HG03045 (cell line): Measurements from ENCODE around the gene SLC24A3.

Experiments used
- ATAC-seq: cut with Tn5 transposase; IDR thresholded peaks from one replicate; pipeline ENCODE4 v1.9.1; 2021; ENCODE audit warnings: mild to moderate bottlenecking, moderate library complexity; ENCODE audit not compliant: unreplicated experiment

Gene SLC24A3

GRCh38 chr20:19692685-19693119, 480.3 kb downstream of the SLC24A3 start:
- ATAC-seq = no peak

DNA sequence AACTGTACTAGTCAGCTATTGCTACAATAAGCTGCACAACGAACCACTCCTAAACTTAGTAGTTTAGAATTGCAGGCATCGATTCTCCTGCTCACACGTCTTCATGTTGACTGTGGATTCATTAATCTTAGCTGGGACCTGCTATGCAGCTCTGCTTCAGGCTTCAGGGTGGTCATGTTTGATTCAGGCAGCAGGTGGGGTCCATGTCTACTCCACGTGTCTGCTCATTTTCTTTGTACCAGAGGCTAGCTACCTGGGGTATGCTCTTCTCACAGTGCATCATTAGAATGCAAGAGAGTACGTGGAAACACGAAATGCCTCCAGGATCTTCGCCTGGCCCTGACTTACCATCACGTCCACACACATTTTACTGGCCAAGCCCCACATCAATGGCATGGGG, 481.1 kb downstream of the SLC24A3 start:
- no peak for ATAC-seq

- ATAC-seq = no peak
Measured at GRCh38 chr20:19695081-19695480, 482.6 kb downstream of the SLC24A3 start.

DNA sequence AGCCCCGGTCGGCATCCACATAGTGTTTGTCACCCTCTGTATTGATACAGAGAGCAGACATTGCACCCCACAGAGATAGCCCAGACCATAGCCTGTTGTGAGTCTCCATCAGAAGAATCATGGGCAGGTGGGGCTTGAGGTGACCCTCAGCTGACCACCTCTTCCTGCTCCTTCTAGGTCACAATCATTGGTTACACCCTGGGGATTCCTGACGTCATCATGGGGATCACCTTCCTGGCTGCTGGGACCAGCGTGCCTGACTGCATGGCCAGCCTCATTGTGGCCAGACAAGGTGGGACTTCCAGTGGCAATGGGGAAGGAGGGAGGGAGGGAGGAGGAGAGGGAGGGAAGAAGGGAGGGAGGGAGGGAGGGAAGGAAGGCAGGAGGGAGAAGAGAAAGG, 484.2 kb downstream of the SLC24A3 start:
- no peak for ATAC-seq

GRCh38 chr20:19697415-19697814, 485.0 kb downstream of the SLC24A3 start:
- ATAC-seq = no peak

DNA sequence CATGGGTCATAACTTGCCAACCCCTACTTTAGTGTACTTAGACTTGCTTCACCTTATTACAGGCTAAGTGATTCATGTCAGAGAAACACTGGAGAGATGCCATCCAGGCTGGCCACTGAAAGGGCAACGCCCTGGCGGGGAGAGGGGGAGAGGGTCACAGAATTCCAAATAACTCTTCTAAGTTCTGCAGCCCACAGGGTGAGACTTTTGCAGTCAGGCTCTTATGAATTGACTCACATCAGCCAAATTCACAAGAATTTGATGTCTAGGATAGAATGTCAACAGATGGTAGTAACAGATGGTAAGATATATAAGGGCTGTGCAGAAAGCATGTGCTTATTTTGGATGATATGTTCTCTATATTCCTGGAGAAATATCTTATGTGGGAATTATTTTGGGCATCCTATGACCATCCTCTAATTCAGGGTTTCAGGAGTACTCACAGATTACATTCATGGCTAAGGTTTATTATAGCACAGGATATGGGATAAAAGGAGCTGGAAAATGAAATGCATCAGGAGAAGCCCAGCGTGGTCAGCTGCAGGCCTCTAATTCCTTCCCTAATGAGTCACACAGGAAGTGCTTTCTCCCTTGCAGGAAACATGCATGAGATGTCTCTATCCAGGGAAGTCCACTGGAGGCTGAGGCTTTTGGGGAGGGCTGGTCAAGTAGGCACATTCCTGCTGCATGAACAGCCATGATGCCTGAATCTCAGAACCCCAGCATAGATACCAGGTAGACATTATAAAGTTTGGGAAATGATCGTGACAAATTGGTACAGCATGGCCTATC, 486.9 kb downstream of the SLC24A3 start:
- ATAC-seq = no peak

DNA sequence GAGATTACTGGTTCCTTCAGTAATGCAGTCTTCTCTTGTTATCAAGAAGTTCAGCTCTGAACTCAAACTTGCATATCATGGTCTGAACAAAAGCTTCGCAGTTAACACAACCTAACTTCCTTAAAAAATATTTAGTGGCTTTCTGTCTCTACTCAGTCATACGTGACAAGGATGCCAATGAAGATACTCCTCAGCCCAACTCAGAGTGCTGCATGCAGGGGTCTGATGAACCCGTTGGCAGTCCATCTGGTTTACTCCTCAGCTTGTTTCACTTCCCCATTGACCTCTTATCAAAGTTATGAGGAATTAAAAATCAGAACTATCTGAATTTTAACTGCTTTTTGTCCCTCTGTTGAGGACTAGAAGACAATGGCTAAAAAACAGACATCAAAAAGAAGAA, 489.0 kb downstream of the SLC24A3 start:
- ATAC-seq = no peak

DNA sequence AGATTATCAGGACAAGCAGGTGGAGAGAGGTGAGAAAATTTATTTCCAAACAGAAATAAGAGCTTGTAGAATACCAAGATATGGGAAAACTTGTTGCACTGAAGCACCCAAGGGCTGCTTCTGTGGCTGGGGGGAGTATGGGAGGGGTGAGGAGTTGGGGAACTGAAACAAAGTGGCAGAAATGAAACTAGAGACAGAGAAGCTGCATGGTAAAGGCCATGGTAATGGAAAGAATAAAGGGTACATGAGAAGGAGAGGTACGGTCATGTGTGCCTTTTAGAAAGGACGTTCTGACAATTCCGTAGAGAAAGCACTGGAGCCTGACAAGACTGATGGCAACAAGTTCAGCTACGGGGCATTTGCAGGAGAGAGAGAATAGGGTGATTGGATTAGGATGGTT, 494.0 kb downstream of the SLC24A3 start:
- ATAC-seq = no peak

GRCh38 chr20:19709635-19710335, 497.3 kb downstream of the SLC24A3 start:
- ATAC-seq = no peak

DNA sequence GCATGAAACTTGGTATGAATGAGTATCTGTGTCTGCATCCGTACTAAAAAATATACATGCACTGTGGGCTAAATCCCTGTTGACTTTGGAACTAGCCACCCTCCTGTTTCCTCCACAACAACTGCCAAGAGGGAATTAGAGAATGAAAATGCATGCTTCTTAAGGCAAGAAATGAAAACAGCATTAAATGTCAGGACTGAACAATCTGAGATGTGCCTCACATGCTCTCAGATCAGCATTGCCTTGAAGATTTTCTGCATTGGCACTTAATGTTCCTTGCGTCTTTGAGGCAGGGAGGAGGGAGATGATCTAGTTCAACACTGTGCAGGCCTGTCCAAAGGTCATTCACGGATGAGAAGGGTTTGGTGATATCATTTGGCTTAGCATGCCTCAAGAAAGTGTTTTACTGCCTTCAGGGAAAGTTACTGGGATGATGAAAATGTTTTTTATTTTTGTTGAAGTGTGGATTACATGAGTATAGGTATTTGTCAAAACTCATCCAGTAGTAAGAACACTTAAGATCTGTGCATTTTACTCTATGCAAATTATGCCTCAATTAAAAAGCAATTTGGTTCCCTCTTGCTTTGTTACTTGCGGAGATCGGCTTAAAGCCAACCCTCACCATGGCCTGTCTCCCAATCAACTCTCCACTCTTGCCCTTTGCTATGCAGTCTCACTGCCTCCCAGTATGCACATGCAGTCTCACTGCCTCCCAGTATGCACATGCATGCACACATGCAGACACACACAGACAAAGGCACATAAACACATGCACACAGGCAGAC, 498.1 kb downstream of the SLC24A3 start:
- no peak for ATAC-seq

DNA sequence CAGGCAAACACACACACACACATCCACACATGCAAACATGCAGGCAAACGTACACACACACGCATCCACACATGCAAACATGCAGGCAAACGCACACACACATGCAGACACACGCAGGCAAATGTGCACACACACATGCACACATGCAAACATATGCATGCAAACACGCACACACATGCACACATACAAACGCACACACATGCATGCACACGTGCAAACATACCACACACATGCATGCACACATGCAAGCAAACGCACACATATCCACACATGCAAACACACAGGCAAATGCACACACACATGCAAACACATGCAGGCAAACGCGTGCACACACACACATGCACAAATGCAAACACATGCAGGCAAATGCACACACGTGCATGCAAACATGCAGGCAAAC, 498.7 kb downstream of the SLC24A3 start:
- no peak for ATAC-seq

DNA sequence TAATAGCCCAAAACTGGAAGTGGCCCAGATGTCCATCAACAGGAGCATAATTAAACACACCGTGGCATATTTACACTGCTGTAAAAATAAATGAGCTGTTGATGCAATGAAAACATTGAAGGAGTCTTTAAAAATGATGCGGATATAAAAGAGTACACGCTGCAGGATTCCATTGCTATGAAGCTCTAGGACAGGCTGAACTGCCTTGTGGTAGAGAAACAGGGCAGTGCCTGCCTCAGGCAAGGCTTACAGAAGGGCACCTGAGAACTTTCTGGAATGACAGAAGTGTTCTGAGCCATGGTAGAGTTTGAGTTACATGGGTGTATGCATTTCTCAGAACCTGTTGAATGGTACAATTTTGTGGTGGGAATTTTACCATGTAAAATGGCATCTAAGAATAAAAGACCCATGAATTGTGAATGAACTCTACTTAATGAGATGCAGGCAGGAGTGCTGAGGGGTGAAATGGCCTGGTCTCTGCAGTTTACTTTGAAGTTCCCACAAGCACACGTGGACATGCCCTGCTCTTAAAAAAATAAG, 500.3 kb downstream of the SLC24A3 start:
- ATAC-seq = no peak

DNA sequence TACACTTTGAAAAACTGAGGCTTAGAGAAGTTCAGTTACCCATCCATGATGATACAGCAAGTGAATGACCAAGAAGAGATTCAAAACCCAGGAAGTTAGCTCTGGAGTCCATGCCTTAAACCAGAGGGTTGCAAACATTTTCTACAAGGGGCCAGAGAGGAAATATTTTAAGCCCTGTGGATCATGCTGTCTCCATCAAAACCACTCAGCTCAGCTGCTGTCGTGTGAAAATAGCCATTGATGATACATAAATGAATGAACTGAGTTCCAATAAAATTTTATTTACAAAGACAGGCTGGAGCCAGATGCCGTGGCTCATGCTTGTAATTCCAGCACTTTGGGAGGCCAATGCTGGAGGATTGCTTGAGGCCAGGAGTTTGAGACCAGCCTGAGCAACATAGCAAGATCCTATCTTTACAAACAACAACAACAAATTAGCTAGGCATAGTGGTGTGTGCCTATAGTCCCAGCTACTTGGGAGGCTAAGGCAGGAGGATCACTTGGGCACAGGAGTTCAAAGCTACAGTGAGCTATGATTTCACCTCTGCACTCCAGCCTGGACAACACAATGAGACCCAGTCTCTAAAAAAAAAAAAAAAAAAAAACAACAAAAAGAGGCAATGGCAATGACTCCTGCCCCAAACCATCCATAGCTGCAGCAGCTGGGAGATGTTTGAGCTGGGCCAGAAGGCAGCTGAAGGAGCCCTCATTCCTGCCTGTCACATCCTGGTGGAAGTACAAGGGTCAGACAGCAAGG, 501.6 kb downstream of the SLC24A3 start:
- no peak for ATAC-seq

DNA sequence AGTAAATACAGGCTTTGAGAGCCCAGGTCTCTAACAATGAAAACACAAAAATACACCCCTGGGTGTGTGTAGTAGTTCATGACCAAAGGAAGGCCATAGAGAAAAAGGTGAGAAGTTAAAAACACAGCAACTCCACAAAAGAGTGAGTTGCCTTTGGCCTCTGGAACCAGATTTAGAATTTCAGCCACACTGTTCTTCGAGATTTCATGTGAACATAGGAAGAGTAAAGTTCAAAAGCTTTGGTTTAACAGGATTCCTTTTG, 502.1 kb downstream of the SLC24A3 start:
- ATAC-seq = no peak

- no peak for ATAC-seq
Measured at GRCh38 chr20:19715986-19716385, 503.5 kb downstream of the SLC24A3 start.

DNA sequence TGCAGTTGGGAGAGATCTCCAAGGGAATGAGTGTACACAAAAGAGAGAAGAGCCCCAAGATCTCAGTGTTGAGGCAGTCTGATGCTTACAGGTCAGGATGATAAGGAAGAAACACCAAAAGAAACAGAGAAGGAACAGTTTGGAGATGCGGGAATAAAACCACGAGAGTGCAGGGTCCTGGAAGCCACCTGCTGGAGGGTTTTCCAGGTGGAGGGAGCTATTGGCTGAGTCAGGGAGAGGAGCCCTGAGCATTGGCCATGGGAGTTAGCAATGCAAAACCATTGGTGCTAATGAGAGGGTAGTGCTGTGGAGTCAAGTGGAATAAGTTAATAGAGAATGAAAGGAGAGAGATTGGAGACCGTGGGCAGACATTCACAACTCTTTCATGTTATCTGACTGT, 506.4 kb downstream of the SLC24A3 start:
- no peak for ATAC-seq

DNA sequence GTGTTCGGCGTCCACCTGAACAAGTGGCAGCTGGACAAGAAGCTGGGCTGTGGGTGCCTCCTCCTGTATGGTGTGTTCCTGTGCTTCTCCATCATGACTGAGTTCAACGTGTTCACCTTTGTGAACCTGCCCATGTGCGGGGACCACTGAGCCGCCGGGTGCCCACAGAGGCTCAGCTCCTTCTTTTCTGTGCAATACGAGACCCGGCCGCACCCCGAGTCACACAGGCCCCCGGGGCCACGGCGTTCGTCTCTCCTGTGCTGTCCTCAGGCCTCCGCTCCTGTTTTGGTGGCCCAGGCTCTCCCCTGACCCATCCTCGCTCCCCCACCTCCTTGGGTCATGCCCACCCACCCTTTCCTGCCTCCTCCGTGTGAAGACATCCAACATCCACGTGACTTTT, 508.5 kb downstream of the SLC24A3 start:
- ATAC-seq = no peak

DNA sequence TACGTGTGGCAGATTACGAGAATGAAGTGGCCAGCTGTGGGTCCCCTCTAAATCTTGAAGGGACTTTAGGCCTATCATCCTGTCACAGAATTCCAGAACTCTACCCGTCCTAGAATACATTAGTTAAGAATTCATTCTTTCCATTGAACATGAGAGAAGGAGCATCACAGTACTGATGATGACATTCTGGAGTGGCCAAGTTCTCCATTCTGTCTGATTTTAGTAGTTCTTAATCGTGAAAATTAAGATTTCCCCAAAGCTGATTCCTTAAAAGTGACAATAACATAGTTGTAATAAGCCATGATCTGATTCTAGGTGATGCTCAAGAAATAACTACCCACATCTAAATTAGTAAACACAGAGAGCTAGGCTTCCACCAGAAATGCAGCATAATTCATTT, 510.6 kb downstream of the SLC24A3 start:
- ATAC-seq = no peak

- no peak for ATAC-seq
Measured at GRCh38 chr20:19723813-19724430, 511.5 kb downstream of the SLC24A3 start.

DNA sequence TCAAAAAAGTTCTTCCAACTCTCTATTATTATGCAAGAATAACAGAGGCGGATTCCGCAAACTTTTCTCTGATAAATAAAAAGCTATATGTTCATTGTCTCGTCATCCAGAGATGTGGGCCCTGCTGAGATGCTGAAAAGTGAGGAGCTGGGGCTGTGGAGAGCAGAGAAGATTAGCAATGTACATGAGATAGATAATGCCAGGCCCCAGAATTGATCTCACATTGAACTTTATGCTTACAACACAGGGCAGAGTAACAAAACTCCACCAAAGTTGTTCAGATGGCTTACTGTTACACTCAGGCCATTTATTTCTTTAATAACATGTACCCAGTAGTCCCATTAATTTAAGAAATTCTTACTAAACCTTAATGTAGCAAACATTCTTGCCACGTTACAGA, 512.9 kb downstream of the SLC24A3 start:
- ATAC-seq = no peak
